Activated T-cell treated with anti-CD3 and anti-CD28 coated beads for 48 hours (primary cell): Measurements from ENCODE around the gene RADIL.
A peak's percentile ranks its signal among the peaks of the same experiment; 100 is the strongest.

Experiments used
- DNase-seq: peaks from one replicate; pipeline ENCODE4 v3.0.0-alpha.2; 2020; ENCODE audit warnings: low read depth

The RADIL gene

DNA sequence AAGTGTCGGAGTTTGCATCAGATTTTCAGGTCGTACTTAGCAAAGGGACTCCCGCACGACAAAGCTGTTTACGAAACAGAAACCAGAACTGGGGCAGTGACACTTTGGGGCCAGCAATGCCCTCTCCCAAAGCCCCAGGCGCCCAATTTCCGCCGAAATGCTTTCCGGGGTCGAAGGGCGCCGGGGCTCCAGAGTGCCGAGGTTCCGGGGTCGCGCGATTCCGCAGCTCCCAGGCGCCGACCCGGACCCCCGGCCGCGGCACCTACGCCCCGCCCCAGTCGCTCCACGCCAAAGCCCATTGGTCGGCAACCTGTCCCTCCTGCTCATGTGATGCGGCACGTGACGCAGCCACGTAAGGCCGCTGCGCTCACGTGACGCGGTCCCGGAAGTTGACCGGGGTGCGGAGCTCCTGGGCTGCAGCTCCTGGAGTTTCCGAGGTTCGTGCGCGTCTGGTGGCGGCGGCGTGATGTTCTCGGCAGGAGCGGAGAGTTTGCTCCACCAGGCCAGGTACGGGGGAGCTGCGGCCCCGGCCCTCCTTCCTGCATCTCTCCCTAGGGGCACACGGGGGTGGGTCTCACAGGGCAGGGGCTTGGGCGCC, 108.2 kb downstream of the RADIL start, which contains the start of gene AP5Z1:
TSS of gene AP5Z1 (plus strand) at position 374 of the 598 bp plus-strand sequence. CDS start at position 467, 93 bp downstream.
- peak; percentile 94 for DNase-seq

DNA sequence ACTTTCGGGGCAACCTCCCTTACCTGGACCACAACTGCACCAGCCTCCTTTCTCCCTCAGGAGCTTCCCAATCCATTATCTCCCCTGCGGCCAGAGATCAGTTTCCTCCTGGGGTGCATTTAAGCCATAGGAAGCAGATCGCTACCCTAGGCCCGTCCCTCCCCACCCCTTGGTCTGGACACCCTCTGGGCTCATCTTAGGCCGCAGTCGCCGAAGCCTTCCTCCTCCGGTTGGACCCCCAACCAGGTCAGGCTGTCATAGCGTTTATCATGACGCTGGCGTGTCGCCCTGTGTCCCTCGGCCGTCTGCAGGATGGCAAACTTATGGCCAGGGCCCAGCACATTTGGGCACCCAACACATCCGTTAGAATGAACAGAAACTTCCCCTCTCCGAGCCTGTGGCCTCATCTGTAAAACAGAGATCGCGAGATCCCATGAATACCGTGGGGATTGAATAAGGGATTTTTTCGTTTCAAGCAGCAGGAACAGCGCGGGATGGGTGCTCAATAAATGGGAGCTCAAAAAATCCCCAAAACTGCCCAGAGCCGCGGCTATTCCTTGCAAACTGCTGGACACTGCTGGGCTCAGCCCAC, 108.8 kb downstream of the RADIL start:
- no peak for DNase-seq

DNA sequence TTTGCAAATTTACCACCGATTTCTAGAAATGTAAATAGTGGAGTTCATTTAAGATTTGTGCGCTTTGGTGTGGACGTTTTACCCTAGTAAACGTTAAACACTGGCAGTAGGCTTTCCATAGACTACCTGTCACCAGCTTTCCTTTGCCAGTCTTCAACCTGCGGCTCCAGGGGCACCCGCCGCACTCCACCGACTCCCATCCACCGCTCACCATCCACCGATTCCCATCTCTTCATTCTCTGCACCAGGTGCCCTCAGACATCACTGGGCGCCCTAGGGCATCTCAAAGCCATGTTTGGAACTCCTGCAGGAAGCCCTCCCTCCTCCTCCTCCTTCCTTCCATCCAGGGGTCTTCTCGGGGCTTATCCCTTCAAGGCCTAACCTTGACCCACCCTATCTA, 109.5 kb downstream of the RADIL start:
- DNase-seq, result no peak

DNA sequence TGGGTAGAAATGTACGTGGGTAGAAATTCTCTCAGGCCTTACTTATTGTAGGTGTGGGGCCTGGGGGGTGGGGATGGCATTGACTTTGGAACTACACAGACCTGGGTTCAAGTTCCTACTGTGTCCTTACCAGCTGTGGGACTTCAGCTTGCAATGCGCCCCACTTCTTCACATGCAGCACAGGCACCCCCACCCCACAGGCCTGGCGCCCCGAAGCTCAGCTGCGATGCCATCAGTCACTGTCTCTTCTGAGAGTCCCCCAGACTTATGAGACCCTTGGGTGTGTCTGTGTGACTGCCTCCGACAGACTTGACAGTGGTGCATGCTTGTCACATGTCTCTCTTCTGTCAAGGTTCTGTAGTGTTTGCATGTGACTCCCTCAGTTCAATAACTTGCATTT, 111.2 kb downstream of the RADIL start:
- no peak for DNase-seq

DNA sequence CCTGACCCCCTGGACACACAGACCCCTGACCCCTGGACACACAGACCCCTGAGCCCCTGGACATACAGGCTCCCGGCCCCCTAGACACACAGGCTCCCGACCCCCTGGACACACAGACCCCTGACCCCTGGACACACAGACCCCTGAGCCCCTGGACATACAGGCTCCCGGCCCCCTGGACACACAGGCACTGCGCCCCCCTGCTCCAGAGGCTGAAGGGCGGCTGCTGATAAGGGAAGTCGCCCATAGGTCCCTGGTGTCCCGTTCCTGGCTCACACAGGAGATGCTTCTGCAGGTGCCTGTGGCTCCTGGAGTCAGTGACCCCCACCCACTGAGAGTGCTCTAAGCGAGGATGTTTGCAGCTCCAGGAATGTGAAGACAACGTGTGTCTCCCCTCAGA, 111.8 kb downstream of the RADIL start:
- no peak for DNase-seq

DNA sequence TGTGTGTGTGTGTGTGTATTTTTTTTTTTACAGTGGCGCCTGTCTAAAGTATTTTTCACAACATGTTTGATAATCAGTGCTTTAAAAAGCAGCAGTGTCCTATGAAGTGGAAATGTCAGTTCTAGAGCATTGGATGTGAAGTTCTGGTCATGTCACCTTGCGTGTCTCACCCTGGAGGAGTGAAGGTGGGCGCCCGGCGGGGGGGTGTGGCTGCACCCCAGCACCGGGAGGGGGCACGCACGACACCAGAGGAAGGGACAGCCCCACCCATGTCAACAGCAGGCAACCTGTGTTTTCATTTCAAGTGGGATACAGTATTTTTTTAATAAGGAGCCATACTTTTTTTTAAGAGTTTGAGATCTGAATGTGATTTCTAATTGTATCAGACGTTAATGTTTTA, 112.6 kb downstream of the RADIL start:
- no peak for DNase-seq

DNA sequence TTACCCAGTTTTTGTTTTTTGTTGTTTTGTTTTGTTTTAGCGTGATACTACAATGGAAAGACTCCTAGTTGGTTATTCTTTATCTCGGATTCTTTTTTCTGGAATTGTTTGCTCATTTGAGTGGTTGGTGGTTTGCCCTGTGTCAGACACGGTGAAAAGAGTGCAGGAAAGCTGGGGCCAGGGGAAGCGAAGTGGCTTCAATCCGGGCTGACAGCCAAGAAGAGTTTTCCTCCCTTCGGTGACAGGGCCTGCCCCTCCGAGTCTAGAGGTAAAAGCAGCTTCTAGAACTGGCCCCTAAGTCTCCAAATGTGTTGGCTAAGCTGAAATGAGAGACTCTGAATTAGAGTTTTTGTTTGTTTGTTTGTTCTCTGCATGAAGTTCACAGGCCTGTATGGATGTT, 113.8 kb downstream of the RADIL start:
- DNase-seq, result no peak

DNA sequence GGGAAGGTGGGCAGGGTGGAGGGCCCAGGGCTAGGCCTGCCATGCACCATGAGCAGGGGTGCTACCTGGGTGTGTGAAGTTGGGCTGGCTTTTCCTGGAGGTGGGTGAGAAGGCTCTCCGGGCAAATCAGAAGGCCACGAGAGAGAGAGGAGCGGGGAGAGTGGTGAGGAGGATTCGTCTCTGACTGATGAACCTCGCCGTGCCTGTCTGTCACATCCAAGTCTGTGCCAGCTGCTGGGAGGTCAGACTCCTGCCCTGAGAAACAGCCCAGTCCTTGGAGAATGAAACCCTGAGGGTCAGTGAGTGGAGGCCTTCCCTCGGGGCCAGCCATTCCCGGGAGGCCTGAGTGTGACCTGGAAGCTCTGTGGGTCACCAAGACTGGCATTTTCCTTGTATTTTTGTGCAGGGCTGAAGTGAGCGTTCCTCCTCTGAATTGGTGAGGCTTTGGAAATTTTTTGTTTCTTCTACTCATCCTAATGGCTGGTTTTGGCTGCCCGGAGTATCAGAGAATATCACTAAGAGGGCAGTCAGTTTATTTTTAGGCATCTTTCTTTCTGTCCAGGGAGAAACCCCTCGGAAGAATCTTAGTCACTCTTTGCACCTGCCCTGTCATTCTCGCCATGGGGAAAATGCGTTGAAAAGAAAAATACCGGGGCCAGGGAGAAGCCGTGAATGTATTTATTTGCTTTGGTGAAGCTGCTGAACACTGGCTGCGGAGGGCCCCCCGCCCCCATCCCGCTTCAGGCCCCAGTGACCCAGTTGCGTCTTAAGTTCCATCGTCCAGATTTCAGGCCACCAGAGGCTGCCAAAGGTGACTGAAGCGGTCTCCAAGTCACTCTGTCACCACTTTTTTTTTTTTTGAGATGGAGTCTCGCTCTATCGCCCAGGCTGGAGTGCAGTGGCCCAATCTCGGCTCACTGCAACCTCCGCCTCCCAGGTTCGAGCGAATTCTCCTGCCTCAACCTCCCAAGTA, 114.6 kb downstream of the RADIL start:
- DNase-seq, result no peak

DNA sequence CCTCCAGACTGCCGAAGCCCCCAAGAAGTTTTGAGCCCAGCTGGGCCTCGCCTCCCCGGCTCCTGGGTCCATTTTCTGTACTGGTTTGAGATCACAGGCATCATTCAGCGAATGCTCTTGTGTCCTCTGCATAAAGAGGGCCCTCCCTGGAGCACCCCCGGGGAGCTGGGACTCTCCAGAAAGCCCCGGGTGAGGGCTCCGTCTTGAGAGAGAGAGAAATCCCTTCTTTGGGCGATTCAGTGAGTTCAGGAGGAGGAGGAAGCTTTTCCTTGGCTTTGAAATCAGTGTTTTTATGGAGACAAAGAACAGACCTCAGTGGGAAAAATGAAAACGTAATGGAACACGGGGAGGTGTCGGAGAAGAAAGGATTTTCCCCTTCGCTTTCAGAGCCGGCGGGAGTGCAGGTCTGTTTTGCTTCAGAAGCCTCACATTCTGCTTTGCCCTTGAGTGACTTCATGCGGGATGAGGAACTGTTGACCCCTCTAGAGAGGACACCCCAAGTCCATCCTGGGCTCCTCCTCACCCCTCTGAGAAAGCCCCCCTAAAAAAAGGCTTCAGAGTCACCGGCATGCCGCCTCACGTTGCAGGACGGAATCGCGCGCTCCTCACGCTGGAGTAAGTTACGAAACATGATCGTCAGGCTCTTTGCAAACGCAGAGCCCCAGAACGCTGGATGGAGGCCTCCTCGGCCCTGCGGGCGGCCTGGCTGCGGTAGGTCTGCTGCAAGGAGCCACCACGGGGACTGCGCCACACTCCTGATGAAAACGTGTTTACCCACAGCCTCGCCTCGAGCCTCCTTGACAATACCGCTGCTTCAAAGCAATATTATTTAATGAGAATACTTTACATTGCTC, 116.6 kb downstream of the RADIL start:
- DNase-seq, result no peak

DNA sequence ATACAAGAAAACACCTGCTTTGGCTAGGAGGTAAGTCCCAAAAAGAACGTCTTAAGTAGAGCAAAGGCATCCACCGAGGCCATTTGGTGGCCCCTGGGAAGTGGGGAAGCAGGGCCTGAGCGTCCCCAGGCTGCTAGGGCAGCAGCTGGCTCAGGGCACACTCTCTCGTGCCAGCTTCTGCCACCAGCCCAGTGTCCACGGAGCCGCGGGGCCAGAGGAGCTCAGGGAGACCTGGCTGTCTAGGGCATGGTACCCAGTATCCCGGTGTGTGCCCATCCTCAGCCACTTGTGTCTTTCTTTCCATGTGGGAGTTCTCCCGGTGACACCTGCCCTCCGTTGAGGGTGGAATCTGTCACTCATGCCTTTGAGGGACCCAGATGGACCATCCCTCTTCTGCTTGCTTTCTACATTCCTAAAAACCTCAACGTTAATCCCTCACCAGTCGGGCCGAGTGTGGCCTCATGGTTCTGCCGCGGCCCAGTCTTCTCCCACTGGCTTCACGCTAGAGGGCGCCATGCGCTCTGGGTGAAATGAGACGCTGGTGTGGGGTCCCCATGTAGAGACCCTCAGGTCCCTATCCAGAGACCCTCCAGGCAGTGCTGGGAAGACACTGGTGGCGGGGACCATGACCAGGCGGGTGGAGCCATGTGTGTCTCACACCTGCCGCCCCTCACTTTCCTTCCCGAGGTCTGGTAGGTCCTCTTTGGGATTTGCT, 117.6 kb downstream of the RADIL start:
- DNase-seq, result no peak

DNA sequence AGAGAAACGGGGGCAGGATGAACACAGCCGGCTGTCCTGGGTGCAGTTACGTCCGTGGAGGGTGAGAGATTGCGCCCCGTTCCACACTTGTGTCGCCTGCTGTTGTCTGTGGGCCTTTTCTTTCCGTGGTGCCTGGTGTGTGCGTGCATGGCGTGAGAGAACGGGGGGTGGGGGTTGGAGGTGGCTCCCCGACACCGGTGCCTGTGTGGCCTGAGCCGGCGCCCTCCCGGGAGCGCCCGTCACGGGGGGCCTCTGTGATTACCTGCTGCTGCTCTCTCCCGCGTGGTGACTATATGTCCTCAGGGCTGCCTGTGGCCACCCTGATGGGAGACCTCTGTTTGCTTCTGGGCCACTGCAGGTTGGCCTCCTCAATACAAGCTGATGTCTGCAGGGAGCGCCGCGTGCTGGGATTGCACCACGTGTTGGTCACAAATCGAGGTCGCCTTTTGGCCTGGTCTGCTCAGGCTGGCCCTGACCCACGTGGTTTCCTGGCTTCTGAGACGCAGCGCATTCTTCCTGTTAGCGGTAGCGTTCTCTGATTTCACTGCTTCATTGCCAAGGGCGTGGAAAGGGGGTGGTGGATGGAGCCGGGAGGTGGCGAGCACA, 119.0 kb downstream of the RADIL start:
- DNase-seq, result no peak

DNA sequence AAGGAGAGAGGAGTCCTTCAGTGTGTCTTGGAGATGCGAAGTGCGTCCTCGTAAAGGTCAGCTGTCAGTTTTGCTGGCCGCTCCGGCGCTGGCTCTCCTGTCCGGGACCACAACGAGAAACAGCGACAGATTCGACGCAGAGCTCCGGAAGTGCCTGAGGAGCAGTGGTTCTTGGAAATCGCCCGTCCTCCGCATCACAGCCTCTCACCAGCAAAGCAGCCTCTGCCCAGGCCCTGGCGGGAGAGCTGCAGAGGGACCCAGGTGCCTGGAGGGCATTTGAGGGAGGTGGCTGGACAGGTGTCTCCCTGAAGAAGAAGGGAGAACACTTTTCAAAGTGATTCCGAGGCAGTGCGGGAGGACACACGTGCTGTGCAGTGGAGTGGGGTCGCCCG, 119.7 kb downstream of the RADIL start:
- DNase-seq, result no peak

DNA sequence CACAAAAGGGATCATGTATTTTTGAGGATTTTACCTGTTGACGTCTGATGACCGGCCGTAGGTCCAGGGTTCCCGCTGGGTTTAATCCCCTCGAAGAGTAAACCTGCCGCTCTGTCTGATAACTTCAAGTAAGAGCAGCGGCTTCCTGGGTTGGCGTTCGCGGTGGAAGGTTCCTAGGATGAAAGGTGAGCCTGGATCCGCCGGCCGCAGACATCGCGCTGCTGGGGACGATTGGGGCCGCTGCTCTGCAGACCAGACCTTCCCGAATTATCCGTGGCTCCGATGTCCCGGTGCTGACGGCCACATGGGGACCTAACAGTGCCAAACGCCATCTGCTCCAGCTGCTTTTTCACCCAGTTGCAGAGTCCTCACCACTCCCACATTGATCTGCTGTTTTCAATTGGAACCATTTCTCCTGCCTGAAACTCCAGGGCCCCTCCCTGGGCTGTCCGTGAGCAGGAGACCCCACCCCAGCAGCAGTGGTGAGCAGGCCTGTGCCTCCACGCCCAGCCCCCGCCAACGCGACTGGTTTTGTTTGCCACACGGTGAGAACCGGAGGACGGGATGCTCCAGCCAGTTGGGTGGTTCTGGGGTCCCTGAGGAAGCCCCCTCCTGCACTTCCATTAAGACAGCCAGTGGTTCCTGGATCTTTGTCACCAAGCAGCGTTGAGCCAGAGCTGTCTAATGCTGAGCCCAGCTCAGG, 120.3 kb downstream of the RADIL start:
- no peak for DNase-seq

DNA sequence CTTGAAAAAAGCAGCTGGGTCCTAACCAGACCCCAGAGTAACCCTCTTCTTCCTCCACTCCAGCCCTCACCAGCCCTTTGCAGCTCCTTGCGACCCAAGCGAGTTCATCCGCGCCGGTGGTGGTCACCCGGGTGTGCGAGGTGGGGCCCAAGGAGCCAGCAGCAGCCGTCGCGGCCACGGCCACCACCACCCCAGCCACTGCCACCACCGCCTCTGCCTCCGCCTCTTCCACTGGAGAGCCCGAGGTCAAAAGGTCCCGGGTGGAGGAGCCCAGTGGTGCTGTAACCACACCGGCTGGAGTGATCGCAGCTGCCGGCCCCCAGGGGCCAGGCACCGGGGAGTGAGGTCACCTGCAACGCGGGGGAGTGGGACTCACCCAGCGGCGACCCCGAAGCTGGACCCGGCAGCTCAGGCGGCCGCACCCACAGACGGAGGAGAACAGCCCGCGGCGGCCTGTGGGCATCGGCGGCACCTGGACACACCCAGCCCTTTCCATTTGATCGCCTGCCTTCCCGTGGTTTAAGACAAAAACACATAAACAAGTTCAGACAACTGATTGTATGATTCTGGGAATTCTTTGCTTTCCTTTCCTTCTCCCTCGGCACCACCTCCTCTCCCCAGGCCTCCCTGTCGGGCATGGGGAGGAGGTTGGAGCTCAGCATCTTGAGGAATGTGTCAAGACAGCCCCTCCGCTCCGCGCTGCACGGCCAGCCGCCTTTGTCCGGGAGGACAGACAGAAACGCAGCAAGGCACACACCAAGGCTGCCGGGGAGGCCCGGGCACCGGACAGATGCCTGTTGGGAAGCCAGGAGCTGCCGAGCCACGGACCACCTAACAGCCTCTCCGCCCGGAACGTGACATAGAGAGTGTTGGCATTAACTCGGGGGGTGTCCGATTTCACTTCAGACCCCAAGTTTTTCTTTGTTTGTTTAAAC, 121.1 kb downstream of the RADIL start:
- DNase-seq, result no peak

DNA sequence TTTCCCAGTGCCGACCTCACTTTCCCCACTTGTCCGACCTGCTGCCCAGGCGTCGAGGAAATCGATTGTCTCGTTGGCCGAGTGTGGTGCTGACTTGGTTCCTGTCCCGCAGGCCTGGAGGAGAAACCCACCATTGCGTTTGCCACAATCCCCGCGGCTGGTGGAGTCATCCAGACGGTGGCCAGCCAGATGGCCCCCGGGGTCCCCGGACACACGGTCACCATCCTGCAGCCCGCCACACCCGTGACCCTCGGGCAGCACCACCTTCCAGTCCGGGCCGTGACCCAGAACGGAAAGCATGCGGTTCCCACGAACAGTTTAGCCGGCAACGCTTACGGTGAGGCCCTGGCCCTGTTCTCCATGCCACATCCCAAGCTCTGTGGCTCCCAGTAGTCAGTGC, 122.6 kb downstream of the RADIL start:
- no peak for DNase-seq

DNA sequence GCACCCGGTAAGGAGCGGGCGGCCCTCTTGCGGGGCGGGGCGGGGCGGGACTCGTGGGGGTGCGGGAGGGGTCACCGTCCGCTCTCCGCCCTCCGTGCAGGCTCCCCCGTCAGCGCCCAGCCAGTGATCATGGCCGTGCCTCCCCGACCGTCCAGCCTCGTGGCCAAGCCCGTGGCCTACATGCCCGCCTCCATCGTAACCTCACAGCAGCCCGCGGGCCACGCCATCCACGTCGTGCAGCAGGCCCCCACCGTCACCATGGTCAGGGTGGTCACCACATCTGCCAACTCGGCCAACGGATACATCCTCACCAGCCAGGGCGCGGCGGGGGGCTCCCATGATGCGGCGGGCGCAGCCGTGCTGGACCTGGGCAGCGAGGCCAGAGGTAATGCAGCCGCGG, 124.3 kb downstream of the RADIL start:
- no peak for DNase-seq

DNA sequence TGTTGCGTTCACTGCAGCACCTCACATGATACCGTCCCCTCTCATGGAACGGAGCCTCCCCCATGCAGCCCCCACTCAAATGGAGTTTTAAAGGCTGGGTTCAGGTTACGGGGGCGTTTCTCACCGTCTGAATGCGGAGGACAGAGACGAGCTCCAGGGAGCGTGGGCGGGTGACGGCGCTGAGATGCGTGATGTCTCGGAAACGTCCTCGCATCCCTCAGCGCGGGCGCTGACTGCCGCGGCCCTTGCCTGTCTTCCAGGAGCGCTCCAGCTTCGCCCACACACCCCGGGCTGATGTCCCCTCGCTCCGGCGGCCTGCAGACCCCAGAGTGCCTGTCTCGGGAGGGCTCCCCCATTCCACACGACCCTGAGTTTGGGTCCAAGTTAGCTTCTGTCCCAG, 124.7 kb downstream of the RADIL start:
- DNase-seq, result no peak

DNA sequence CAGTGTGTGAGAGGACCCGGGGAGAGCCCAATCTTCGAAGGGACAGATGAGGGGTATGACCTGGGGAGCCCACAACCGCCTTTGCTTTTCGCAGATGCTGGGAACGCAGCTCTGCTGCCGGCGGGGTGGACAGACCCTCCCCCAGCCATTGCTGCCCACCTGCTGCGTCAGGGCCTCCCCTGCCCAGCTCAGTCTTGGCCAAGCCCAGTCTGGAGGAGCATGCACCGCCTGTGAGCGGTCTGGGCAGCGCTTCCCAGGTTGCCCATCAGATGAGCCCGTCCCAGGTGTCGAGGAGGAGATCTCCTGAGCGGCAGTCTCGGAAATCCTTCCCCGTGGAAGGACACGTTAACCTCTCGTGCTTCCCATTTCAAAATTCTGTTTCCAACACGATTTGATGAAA, 125.4 kb downstream of the RADIL start:
- DNase-seq, result no peak

DNA sequence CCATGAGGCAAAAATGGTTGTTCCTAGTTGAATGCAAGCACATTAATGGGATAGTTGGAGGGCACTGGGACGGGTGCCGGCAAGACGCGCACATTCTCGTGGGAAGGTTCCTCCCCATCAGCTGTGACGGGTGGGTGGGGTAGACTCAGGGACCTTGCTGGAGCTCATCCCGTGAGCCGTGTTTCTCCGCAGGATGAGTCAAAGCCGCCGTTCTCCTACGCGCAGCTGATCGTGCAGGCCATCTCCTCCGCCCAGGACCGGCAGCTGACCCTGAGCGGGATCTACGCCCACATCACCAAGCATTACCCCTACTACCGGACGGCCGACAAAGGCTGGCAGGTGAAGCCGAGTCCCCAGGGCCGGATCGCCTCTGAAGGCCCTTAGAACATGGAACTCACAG, 128.5 kb downstream of the RADIL start:
- DNase-seq, result no peak
